Measurements from ENCODE around the gene NCOR2. TPM values are rescaled to one million over a fixed set of nuclear protein-coding genes. Genes with fewer than 3 reads are reported as not detected.
A peak's percentile ranks its signal among the peaks of the same experiment; 100 is the strongest.

Gene NCOR2
- total RNA-seq, 1 donor from 2014 or later, result 20.3 TPM

DNA sequence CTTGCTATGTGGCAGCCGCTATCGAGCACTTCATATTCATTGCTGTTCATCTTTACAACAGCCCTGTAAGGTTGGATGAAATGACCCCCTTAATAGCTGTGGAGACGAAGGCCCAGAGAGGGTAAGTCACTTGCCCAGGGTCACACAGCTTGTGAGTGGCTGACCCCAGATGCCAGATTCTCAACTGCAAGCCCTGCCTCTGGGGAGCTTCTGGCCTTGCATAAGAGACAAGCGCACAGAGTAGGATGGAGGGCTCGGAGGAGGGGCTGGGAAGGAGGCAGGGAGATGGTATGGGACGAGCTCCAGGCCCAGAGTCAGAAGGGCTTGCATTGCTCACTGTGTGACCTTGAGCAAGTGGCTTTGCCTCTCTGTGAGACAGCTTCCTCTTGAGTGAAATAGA lies 27.4 kb upstream of the NCOR2 start:
- no peak for DNase-seq (ENCODE audit: low read depth)
- Histone ChIP-seq H3K4me3 (ENCODE audit: low read depth, low read length) (no peak overlapping the region), H3K27me3 (ENCODE audit: control insufficient read depth, insufficient read depth, low read length) (no peaks in the 10 kb centered on the region), H3K36me3 (ENCODE audit: control insufficient read depth, insufficient read depth, low read length) (no peaks in the 10 kb centered on the region)
- TF ChIP-seq CTCF (IDR thresholded peaks at IDR 0.05; ENCODE audit: insufficient read depth, low read length, severe bottlenecking), result no peak
- no peak for FAIRE-seq

GRCh38 chr12:124593851-124594401 lies 26.5 kb upstream of the NCOR2 start:
- FAIRE-seq (peak; percentile 13), DNase-seq (ENCODE audit: low read depth) (no peak)
- no peak for TF ChIP-seq CTCF (IDR thresholded peaks at IDR 0.05; ENCODE audit: insufficient read depth, low read length, severe bottlenecking)
- Histone ChIP-seq H3K4me3 (ENCODE audit: low read depth, low read length) (no peak overlapping the region), H3K27me3 (ENCODE audit: control insufficient read depth, insufficient read depth, low read length) (no peaks in the 10 kb centered on the region), H3K36me3 (ENCODE audit: control insufficient read depth, insufficient read depth, low read length) (no peaks in the 10 kb centered on the region)

DNA sequence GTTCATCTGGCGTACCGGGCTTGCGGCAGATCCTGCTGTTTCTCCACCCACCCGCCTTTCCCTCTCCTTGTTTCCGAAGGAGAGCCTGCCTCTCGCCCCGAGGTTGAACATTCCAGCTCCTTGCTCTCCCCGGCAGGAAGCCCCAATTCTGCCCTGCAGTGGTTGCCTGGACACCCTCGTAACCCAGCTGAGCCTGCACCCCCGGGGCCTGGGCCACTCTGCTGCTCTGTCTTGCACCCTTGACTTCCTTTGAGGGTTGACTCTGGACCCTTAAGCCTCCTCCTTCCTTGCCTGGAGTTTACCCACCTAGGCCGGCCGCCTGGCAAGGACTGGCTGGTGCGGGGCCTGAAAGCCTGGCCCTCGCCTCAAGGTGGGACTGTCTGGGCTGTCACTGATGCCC lies 25.8 kb upstream of the NCOR2 start:
- Histone ChIP-seq H3K36me3 (ENCODE audit: control insufficient read depth, insufficient read depth, low read length) (no peaks in the 10 kb centered on the region), H3K4me3 (ENCODE audit: low read depth, low read length) (no peak overlapping the region), H3K27me3 (ENCODE audit: control insufficient read depth, insufficient read depth, low read length) (no peaks in the 10 kb centered on the region)
- TF ChIP-seq CTCF (IDR thresholded peaks at IDR 0.05; ENCODE audit: insufficient read depth, low read length, severe bottlenecking), result no peak
- DNase-seq (ENCODE audit: low read depth), result no peak
- no peak for FAIRE-seq

DNA sequence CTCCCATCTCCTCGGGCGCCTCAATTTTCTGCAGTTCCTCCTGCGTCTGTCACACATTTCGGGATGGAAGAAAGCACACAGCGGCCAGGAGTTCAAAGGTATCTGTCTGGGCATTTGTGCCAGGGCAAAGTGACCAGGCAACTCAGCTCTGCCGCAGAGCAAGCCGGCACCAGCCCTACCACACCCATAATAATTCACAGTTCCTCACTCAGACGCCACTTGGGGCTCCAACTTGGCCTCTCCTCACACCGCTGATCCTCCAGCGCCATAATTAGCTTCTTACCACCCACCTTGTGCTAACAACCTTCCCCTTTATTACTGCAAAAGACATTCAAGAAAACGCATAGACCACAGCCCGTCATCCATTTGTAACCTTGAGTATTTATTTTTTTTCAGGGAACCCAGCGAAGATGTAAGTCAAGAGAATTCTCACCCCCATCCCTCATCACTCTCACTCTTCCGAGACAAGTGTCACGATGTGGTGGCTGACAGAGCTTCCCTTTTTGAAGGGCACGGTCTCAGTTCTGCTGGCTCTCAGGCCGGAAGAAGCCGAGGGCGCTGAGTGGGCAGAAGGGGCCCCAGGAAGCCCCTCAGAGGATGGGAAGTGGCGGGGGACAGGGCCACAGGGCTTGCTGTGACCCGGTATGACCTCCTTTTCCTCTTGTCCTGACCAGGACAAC lies 25.2 kb upstream of the NCOR2 start:
- TF ChIP-seq CTCF (IDR thresholded peaks at IDR 0.05; ENCODE audit: insufficient read depth, low read length, severe bottlenecking), result no peak
- DNase-seq (ENCODE audit: low read depth) (no peak), FAIRE-seq (no peak)
- Histone ChIP-seq H3K27me3 (ENCODE audit: control insufficient read depth, insufficient read depth, low read length) (no peaks in the 10 kb centered on the region), H3K4me3 (ENCODE audit: low read depth, low read length) (no peak overlapping the region), H3K36me3 (ENCODE audit: control insufficient read depth, insufficient read depth, low read length) (no peaks in the 10 kb centered on the region)

DNA sequence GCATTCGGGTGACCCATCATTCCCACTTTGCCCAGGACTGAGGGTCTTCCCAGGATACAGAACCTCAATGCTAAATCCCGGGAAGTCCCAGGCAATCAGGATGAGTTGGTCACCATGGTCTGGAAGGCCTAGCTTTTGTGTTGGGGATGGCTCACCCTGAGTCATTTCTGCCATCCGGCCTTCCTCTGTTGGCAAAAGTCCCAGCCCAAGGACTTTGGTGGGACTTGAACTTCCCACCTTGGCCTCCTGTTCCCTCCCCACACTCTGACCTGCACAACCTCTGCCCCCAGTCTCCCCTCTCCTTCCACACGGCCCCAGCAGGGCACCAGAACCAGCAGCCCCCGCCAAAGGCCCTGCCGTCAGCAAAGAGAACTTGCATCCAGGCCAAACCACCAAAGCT lies 24.6 kb upstream of the NCOR2 start:
- FAIRE-seq (no peak), DNase-seq (ENCODE audit: low read depth) (peak; percentile 81)
- Histone ChIP-seq H3K4me3 (ENCODE audit: low read depth, low read length) (no peak overlapping the region), H3K27me3 (ENCODE audit: control insufficient read depth, insufficient read depth, low read length) (no peaks in the 10 kb centered on the region), H3K36me3 (ENCODE audit: control insufficient read depth, insufficient read depth, low read length) (no peaks in the 10 kb centered on the region)
- no peak for TF ChIP-seq CTCF (IDR thresholded peaks at IDR 0.05; ENCODE audit: insufficient read depth, low read length, severe bottlenecking)

GRCh38 chr12:124590447-124590846 lies 23.0 kb upstream of the NCOR2 start:
- TF ChIP-seq CTCF (IDR thresholded peaks at IDR 0.05; ENCODE audit: insufficient read depth, low read length, severe bottlenecking), result no peak
- Histone ChIP-seq H3K36me3 (ENCODE audit: control insufficient read depth, insufficient read depth, low read length) (no peaks in the 10 kb centered on the region), H3K27me3 (ENCODE audit: control insufficient read depth, insufficient read depth, low read length) (no peaks in the 10 kb centered on the region), H3K4me3 (ENCODE audit: low read depth, low read length) (no peak overlapping the region)
- no peak for DNase-seq (ENCODE audit: low read depth)
- no peak for FAIRE-seq

All from bronchial epithelial cell (primary cell).